ENCODE measurements around the gene FAM184A.

- no peak for TF ChIP-seq CTCF (conservative IDR thresholded peaks at IDR 0.05; ENCODE audit: low read length)
- no peak for TF ChIP-seq EZH2phosphoT487 (IDR thresholded peaks at IDR 0.05; ENCODE audit: borderline replicate concordance)
Measured at GRCh38 chr6:118981884-118982574, 96.4 kb downstream of the FAM184A start.

Measured in Loucy (cell line).